Upper lobe of left lung (tissue), 6 donors: ENCODE measurements around the gene PDGFC. TPM values are rescaled to one million over a fixed set of nuclear protein-coding genes. Genes with fewer than 3 reads are reported as not detected.

Experiments
- ATAC-seq, 2 donors: fragments of 200-7000 bp; cut with Tn5 transposase; one replicate each; pipeline ENCODE4 v1.9.1; 2022; ENCODE audit warnings: mild to moderate bottlenecking in 2 of 2, moderate library complexity in 2 of 2; ENCODE audit not compliant: low FRiP score in 2 of 2
- DNase-seq, 2 donors: peaks; one replicate each; pipeline ENCODE4 v3.0.0-alpha.2; 2019 to 2020
- H3K27ac ChIP-seq, 4 donors: fragments of 200-600 bp; sonication (generic); one replicate each; pipeline ENCODE4 v1.5.1; 2016 to 2019
- H3K27me3 ChIP-seq, 4 donors: fragments of 200-600 bp; sonication (generic); one replicate each; pipeline ENCODE4 v1.5.1; 2017 to 2019
- H3K36me3 ChIP-seq, 4 donors: fragments of 200-600 bp; sonication (generic); one replicate each; pipeline ENCODE4 v1.5.1; 2016 to 2019
- H3K4me1 ChIP-seq, 4 donors: fragments of 200-600 bp; sonication (generic); one replicate each; pipeline ENCODE4 v1.5.1; 2018 to 2019
- H3K4me3 ChIP-seq, 4 donors: fragments of 200-600 bp; sonication (generic); one replicate each; pipeline ENCODE4 v1.5.1; 2017 to 2019; ENCODE audit warnings: mild to moderate bottlenecking in 2 of 4, moderate library complexity in 1 of 4
- H3K9me3 ChIP-seq, 4 donors: fragments of 200-600 bp; sonication (generic); one replicate each; pipeline ENCODE4 v1.5.1; 2018 to 2019
- CTCF ChIP-seq, 6 experiments: fragments of 450-650 bp in 4 of 6; fragments of 200-600 bp in 2 of 6; sonication (generic) in 2 of 6; IDR thresholded peaks; one replicate each; pipeline ENCODE4 v1.5.1; 2016 to 2019; ENCODE audit warnings: antibody characterized with exemption in 6 of 6
- EP300 ChIP-seq, 4 donors: sonication (generic); formaldehyde crosslinking; IDR thresholded peaks; one replicate each; pipeline ENCODE4 v1.5.1; 2017; ENCODE audit warnings: antibody characterized with exemption in 4 of 4, control low read depth in 2 of 4
- POLR2A ChIP-seq, 4 donors: fragments of 450-650 bp; IDR thresholded peaks; one replicate each; pipeline ENCODE4 v1.5.1; 2016 to 2017; ENCODE audit warnings: antibody characterized with exemption in 4 of 4, mild to moderate bottlenecking in 2 of 4
- POLR2AphosphoS5 ChIP-seq, 2 donors: sonication (generic); formaldehyde crosslinking; IDR thresholded peaks; one replicate each; pipeline ENCODE4 v1.5.1; 2017; ENCODE audit warnings: antibody characterized with exemption in 2 of 2
- WGBS, 2 donors: methylation state at CpG; one replicate each; pipeline ENCODE4 v1.1.5; 2017 to 2018; 5-methylcytosine and 5-hydroxymethylcytosine counted together
- total RNA-seq, 6 donors: library from RNA; depleted of rRNA in 4 of 6; stranded (reverse); fragments of >200 nt in 4 of 6; gene quantifications; one replicate each; pipeline versions ENCODE4 v1.1.0 to v1.2.1, GENCODE V29; 2016 to 2021
- donor health status: DM: no; HTN: no; CAD: no; lungs with moderate emphysema.
- donor health status: DM: no; HTN: yes; CAD: no; lungs with severe emphysema.

The PDGFC gene
- total RNA-seq, 6 donors from 2014 or later = 14.4 to 39.9 (median 28.5) TPM

DNA sequence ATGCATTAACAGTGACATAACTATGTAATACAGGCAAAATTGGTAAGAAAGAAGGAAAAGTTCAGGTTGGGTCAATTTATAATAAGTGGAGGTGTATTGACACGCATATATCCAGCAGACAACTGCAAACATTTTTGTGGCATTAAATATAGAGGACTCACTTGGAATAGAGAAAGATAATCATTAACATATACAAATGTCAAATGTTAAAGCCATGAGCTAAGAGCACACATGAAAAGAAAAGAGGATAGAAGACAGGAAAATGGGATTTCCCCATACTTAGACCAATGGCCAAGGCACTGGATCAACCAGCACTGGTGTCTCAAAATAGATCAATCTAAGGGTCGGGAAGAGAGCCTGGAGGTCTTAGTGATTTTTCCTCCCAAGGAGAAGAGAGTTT is 187.6 kb downstream of the PDGFC start:
- H3K27me3 ChIP-seq = no peaks in the 10 kb centered on the region
- no peak overlapping the region for H3K27ac ChIP-seq
- TF ChIP-seq POLR2A (IDR thresholded peaks at IDR 0.05) (no peak), POLR2AphosphoS5 (IDR thresholded peaks at IDR 0.05) (no peak), EP300 (IDR thresholded peaks at IDR 0.05) (no peak)
- ATAC-seq (no peak), DNase-seq (no peak)
- 91 to 97% methylated on average over 2 of the region's 2 CpGs for WGBS, 2 donors
- no peaks in the 10 kb centered on the region for H3K9me3 ChIP-seq
- no peaks in the 10 kb centered on the region for H3K36me3 ChIP-seq
- peaks cover 0 to 7% (median 0%) of the 10 kb centered on the region in 4 donors for H3K4me1 ChIP-seq
- no peak overlapping the region for H3K4me3 ChIP-seq

GRCh38 chr4:156782491-156782890 is 189.1 kb downstream of the PDGFC start:
- ATAC-seq (no peak), DNase-seq (no peak)
- TF ChIP-seq POLR2AphosphoS5 (IDR thresholded peaks at IDR 0.05) (no peak), EP300 (IDR thresholded peaks at IDR 0.05) (no peak), CTCF (IDR thresholded peaks at IDR 0.05) (no peak), POLR2A (IDR thresholded peaks at IDR 0.05) (no peak)
- Histone ChIP-seq H3K27ac (no peak overlapping the region), H3K4me3 (no peak overlapping the region), H3K36me3 (no peaks in the 10 kb centered on the region), H3K4me1 (peaks cover 0 to 17% (median 0%) of the 10 kb centered on the region in 4 donors), H3K27me3 (no peaks in the 10 kb centered on the region), H3K9me3 (no peaks in the 10 kb centered on the region)
- WGBS, 2 donors = 88 to 92% methylated on average over 5 of the region's 5 CpGs

DNA sequence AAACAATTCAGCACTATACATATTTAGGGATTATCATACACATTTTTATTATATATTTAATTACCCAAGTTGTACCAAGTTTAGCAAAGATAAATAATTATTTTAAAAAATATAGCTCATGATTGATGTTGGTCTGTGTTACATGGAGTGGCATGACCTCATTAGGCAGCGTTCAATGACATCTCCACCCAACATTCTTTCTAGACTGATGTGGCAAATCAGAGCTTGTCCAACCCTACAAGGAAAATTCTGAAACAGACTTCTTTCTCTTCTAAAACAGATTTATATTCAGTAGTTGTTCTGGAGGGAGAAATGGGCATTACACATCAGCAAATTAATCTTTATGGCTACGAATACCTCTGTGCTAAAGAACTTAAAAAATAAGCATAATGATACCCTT is 189.7 kb downstream of the PDGFC start:
- no peaks in the 10 kb centered on the region for H3K27me3 ChIP-seq
- WGBS, 2 donors = 71 to 91% methylated on average over 2 of the region's 2 CpGs
- H3K27ac ChIP-seq = no peak overlapping the region
- TF ChIP-seq CTCF (IDR thresholded peaks at IDR 0.05) (no peak), POLR2A (IDR thresholded peaks at IDR 0.05) (no peak), POLR2AphosphoS5 (IDR thresholded peaks at IDR 0.05) (no peak), EP300 (IDR thresholded peaks at IDR 0.05) (no peak)
- no peak for DNase-seq
- H3K4me1 ChIP-seq = peaks cover 0 to 17% (median 0%) of the 10 kb centered on the region in 4 donors
- peak in 1 of 2 donors; percentile 68 for ATAC-seq
- H3K4me3 ChIP-seq = no peak overlapping the region
- no peaks in the 10 kb centered on the region for H3K9me3 ChIP-seq
- no peaks in the 10 kb centered on the region for H3K36me3 ChIP-seq

- no peaks in the 10 kb centered on the region for H3K36me3 ChIP-seq
- no peaks in the 10 kb centered on the region for H3K27me3 ChIP-seq
- H3K4me1 ChIP-seq = peaks cover 0 to 17% (median 0%) of the 10 kb centered on the region in 4 donors
- TF ChIP-seq POLR2A (IDR thresholded peaks at IDR 0.05) (no peak), CTCF (IDR thresholded peaks at IDR 0.05) (no peak), POLR2AphosphoS5 (IDR thresholded peaks at IDR 0.05) (no peak), EP300 (IDR thresholded peaks at IDR 0.05) (no peak)
- WGBS, 2 donors = 85 to 95% methylated on average over 1 of the region's 1 CpG
- no peak overlapping the region for H3K4me3 ChIP-seq
- DNase-seq (no peak), ATAC-seq (no peak)
- H3K9me3 ChIP-seq = no peaks in the 10 kb centered on the region
- H3K27ac ChIP-seq = no peak overlapping the region
These were observed 191.8 kb downstream of the PDGFC start for GRCh38 chr4:156779774-156780173.

- DNase-seq = no peak
- WGBS, 2 donors = 77 to 79% methylated on average over 4 of the region's 4 CpGs
- TF ChIP-seq POLR2AphosphoS5 (IDR thresholded peaks at IDR 0.05) (no peak), POLR2A (IDR thresholded peaks at IDR 0.05) (no peak), CTCF (IDR thresholded peaks at IDR 0.05) (no peak), EP300 (IDR thresholded peaks at IDR 0.05) (no peak)
These were observed 192.6 kb downstream of the PDGFC start for GRCh38 chr4:156779042-156779441.

More at GRCh38 chr4:156779042-156779441, 192.6 kb downstream of the PDGFC start:
- Histone ChIP-seq H3K36me3 (no peaks in the 10 kb centered on the region), H3K4me3 (no peak overlapping the region), H3K27me3 (no peaks in the 10 kb centered on the region), H3K4me1 (peaks cover 0 to 17% (median 0%) of the 10 kb centered on the region in 4 donors), H3K27ac (no peak overlapping the region), H3K9me3 (no peaks in the 10 kb centered on the region)
- ATAC-seq = no peak
